ENCODE data around the gene KDM8.

The KDM8 gene

GRCh38 chr16:27224271-27224737 is 21.0 kb downstream of the KDM8 start:
- DNase-seq, result no peak
- TF ChIP-seq POLR2A (IDR thresholded peaks at IDR 0.05; ENCODE audit: low read length) (no peak), GATA1 (IDR thresholded peaks at IDR 0.05; ENCODE audit: low read depth, low read length) (no peak)

DNA sequence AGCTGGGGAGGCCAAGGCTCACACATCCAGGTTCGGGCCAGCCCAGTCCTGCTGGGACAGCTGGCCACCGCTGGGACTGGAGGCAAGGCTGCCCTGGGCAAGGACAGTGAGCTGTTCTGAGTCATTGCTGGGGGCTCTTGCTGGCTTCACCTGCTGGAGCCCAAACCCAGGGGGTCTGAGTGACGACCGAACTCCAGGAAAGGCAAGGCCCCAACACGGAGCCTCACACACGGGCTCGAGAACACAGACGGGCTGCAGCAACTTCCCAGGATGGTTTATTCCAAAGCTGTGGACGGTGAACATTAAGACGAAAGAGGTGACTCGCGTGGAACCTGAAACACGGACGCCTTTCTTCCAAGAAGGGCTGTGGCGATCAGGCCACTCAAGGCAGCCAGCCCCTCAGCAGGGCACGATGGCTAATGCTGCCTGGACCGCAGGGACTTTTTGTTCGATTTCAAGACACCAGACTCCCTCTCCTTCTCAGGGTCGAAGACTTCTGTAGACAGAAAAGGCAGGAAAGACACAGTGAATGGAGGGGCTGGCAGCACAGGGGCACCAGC is 21.5 kb downstream of the KDM8 start:
- no peak for DNase-seq
- TF ChIP-seq POLR2A (IDR thresholded peaks at IDR 0.05; ENCODE audit: low read length) (no peak), GATA1 (IDR thresholded peaks at IDR 0.05; ENCODE audit: low read depth, low read length) (no peak)

DNA sequence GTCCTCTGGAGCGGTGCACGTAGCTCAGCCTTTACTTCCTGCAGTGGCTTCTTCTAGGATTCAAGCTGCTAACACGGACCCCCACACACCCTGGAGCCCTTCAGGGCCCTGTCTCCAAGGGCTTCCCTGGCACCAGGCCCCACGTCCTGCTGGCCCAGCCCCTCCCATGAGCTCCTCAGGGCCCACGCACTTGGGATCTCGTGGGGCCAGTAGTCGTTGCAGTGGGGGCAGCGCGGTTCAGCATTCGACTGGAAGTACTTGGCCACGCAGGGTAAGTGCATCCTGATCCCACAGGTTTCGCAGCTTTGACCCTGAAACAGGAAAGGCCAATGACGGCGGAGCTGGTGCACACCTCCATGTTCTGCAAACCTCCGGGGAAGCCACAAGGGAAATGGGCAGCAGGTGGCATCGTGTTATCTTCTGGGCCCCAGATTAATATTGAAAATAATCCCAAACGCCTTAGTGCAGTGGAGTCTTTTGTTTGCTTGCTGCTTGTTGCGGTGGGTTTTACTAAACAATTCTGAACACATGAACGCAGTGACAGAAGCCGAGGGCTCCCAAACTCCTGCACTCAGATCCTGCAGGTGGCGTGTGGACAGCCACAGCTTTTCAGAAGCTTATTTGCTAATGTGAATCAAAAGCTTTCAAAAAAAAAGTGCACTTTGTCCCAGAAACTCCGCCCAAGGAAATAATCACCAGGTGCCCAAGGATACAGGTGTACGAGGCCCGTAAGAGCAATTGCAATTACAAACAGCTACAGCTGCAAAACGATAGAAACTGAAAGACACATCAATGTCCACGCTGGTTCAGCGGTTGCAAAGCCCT is 22.4 kb downstream of the KDM8 start:
- TF ChIP-seq GATA1 (IDR thresholded peaks at IDR 0.05; ENCODE audit: low read depth, low read length) (no peak), POLR2A (IDR thresholded peaks at IDR 0.05; ENCODE audit: low read length) (no peak)
- DNase-seq, result no peak

DNA sequence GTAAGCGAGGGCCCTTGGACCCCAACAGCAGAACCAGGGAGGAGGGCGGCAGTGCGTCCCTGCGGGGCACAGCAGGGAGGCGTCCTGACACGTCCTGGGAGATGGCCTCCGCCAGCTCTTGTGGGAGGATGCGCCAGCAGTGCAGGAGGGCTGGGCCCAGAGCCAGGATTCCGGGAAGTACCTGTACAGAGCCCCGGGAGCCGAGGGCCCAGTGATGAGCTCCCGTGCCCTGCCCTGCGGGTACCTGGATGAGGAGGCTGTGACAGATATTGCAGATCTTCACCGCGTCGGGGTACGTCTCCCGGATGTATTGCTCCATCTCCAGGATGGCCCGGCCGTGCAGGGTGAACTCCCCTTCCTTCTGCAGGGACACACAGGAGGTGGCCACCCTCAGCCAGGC is 23.1 kb downstream of the KDM8 start:
- TF ChIP-seq POLR2A (IDR thresholded peaks at IDR 0.05; ENCODE audit: low read length) (no peak), GATA1 (IDR thresholded peaks at IDR 0.05; ENCODE audit: low read depth, low read length) (no peak)
- DNase-seq, result no peak

DNA sequence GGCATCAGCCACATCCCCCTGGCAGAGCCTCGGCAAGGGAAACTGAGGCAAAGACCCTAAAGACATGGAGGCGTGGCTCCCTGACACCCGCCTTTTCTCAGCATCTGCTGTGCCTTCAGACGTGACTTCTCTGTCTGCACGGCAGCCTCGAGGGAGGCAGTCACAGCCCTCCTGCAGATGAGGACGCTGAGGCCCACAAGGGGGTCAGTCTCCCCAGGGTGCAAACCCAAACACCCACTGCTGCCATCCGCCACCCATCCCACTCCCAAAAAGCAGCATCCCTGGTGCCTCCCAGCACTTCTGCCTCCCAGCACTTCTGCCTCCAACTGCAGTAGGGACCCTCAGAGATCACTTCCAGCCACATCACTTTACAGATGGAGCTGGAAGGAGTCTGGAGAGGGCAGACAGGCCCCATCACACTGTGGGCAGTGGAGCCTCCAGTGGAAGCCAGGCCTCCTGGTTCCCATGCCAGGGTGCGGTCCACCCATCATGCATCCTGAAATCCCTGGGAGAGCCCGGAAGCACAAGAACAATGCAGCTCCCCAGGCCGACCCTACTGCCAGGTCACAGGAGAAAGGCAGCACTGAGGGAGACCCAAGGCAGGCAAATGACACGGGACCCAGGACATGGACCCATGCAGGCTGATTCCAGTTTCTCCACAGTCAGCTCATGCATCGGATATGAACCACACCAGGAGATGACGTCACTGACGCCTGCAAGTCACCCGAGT is 23.8 kb downstream of the KDM8 start:
- DNase-seq, result no peak
- TF ChIP-seq POLR2A (IDR thresholded peaks at IDR 0.05; ENCODE audit: low read length), result no peak
- no peak for TF ChIP-seq GATA1 (IDR thresholded peaks at IDR 0.05; ENCODE audit: low read depth, low read length)

DNA sequence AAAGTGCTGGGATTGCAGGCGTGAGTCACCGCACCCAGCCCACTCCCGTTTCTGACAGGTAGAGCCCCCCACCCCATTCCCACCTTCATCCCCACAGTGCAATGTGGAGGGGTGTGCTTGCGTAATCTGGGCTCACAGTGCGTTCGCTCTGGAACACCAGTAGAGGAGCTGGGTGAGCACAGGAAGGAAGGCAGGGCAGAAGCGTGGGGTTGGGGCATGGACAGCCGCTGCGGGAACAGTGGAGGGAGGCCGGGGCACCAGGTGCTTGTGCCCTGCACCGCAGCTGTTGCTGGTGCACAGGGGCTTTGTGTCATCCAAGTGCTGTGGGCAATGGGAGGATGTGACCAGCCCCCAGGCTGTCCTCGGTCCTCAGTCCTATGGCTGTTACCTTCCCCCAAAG is 24.7 kb downstream of the KDM8 start:
- no peak for TF ChIP-seq POLR2A (IDR thresholded peaks at IDR 0.05; ENCODE audit: low read length)
- DNase-seq, result no peak

GRCh38 chr16:27228621-27229501 is 25.5 kb downstream of the KDM8 start:
- TF ChIP-seq GATA1 (IDR thresholded peaks at IDR 0.05; ENCODE audit: low read depth, low read length), result no peak
- TF ChIP-seq POLR2A (IDR thresholded peaks at IDR 0.05; ENCODE audit: low read length), result no peak
- no peak for DNase-seq

GRCh38 chr16:27229891-27230470 is 26.7 kb downstream of the KDM8 start:
- TF ChIP-seq POLR2A (IDR thresholded peaks at IDR 0.05; ENCODE audit: low read length) (no peak), GATA1 (IDR thresholded peaks at IDR 0.05; ENCODE audit: low read depth, low read length) (no peak)
- no peak for DNase-seq

DNA sequence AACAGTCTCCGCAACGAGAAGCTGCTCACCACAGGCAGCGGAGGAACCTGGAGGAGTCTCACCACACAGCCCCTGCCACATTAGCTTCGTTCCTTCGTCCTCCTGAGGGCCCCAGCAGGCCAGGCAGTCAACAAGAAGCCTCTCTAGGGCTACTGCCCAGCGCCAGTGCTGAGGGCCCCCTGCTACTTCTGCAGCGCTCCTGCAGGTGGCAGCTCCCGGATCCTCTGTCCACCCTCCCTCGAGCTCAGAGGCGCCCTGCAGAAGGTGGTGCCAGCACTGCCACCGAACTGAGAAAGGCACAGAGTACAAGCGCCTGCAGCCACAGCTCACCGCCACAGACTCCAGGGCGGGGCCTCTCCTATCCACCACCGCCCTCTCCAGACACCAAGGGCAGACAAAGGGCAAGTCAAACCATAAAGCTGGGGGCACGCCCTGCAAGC is 27.3 kb downstream of the KDM8 start:
- TF ChIP-seq POLR2A (IDR thresholded peaks at IDR 0.05; ENCODE audit: low read length), result peak; percentile 29
- no peak for TF ChIP-seq GATA1 (IDR thresholded peaks at IDR 0.05; ENCODE audit: low read depth, low read length)
- DNase-seq, result peak; percentile 51 to 70

- DNase-seq, result no peak
- TF ChIP-seq POLR2A (IDR thresholded peaks at IDR 0.05; ENCODE audit: low read length) (no peak), GATA1 (IDR thresholded peaks at IDR 0.05; ENCODE audit: low read depth, low read length) (no peak)
Measured at GRCh38 chr16:27231692-27232060, 28.4 kb downstream of the KDM8 start.

GRCh38 chr16:27232061-27232900 is 29.0 kb downstream of the KDM8 start:
- DNase-seq, result peak in 1 of 2 experiments; percentile 36
- TF ChIP-seq POLR2A (IDR thresholded peaks at IDR 0.05; ENCODE audit: low read length) (no peak), GATA1 (IDR thresholded peaks at IDR 0.05; ENCODE audit: low read depth, low read length) (no peak)

DNA sequence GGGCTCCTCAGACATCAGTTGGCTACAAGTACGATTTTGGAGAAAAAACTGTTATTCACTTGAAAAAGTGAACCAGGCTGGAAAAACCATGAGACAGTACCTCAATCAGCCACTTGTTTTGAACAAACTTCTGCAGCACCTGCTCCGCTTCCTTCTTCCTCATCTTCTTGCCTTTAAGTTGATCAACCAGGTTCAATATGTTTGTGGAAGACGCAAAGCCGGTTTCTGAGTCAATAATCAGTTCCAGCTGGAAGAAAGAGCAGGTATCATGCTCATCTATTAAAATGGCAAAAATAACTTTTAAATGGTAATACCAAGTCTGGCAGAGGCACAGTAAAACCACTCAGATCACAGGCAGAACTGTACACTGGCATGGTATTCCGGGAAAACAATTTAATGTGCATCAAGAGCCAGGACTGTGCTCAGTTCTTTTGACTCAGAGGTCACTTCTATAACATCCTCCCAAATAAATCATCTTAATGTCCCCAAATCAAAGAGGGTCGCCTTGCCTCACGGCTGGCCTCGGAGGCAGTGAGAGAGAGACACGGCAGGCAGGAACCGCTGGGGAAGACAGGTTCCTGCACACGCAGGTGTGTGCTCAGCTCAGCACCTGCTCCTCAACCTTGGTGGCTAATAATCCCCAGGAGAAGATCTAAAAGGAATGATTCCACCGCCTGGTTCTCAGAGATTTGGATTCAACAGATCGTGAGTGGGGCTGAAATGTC is 29.7 kb downstream of the KDM8 start:
- peak in 1 of 2 experiments; percentile 7 for DNase-seq
- TF ChIP-seq POLR2A (IDR thresholded peaks at IDR 0.05; ENCODE audit: low read length), result no peak
- TF ChIP-seq GATA1 (IDR thresholded peaks at IDR 0.05; ENCODE audit: low read depth, low read length), result no peak

Data from erythroblast (primary cell).